LNCAP (cell line): ENCODE results near the gene AMZ2.

Source experiments
- CTCF ChIP-seq: fragments of 450-650 bp; IDR thresholded peaks from 2 replicates; pipeline ENCODE4 v1.5.1; 2017; ENCODE audit warnings: mild to moderate bottlenecking

The AMZ2 gene

GRCh38 chr17:68231541-68231940 lies 16.3 kb upstream of the AMZ2 start:
- no peak for TF ChIP-seq CTCF

- TF ChIP-seq CTCF, result no peak
Measured at GRCh38 chr17:68238164-68238870, 9.5 kb upstream of the AMZ2 start.

GRCh38 chr17:68238871-68239253 lies 9.0 kb upstream of the AMZ2 start:
- TF ChIP-seq CTCF, result no peak

GRCh38 chr17:68239632-68240366 lies 8.0 kb upstream of the AMZ2 start:
- TF ChIP-seq CTCF, result no peak

DNA sequence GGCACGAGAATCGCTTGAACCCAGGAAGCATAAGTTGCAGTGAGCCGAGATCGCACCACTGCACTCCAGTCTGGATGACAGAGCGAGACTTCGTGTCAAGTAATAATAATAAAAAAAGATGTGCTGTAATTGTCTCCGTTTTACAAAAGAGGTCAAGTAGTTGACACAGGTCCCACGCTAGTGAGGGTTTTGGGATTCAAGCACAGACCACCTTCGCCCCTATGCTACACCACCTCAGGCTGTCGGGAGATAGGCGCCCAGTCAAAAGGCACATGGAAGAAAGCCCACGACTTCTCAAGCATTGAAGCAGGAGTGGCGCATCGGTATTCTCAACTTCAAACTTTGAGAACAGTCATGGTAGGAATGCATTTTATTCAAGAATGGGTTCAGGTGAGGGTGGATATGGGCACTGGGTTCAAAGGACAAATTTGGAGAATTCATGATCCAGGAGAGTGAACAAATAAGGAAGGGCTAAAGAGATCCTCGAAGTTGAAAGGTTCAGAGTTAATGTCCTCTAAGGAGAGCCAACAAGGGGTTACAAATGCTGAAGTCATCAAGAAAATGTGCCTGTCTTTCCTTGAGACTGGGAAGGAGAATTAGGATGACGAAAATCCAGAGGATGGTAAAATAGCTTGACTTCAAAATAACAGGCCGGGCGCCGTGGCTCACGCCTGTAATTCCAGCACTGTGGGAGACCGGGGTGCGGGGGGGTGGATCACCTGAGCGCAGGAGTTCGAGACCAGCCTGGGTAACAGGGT lies 1.4 kb upstream of the AMZ2 start:
- TF ChIP-seq CTCF, result no peak

- TF ChIP-seq CTCF, result no peak
Measured at GRCh38 chr17:68248199-68248825, 469 bp downstream of the AMZ2 start.

DNA sequence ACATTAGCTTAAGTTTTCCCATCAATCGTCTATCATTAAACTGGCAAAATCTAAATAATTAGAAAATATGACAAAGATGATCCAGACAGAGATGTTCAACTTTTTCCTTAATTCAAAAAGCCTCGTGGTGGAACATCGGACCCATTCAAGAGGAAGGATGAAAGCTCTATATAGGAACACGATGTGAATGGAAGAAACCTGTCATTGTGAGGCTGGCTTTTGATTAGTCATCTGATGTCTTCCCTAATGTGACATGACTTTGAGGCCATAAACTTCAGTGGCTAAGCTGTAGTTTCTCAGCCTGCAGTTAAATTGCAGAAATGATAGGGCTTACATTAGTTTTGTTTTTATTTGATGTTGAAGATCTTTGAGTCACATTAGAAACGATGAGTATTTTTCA lies 1.0 kb downstream of the AMZ2 start:
- no peak for TF ChIP-seq CTCF
